HG03064 (cell line): ENCODE measurements around the gene C11orf68.
A peak's percentile ranks its signal among the peaks of the same experiment; 100 is the strongest.

Experiments
- ATAC-seq: cut with Tn5 transposase; IDR thresholded peaks from one replicate; pipeline ENCODE4 v1.9.1; 2021; ENCODE audit warnings: low read depth; ENCODE audit not compliant: unreplicated experiment

C11orf68 gene

GRCh38 chr11:65944767-65945166, 25.9 kb upstream of the C11orf68 start:
- no peak for ATAC-seq

- ATAC-seq: no peak
Measured at GRCh38 chr11:65944191-65944590, 25.3 kb upstream of the C11orf68 start.

GRCh38 chr11:65942531-65942930, 23.7 kb upstream of the C11orf68 start:
- no peak for ATAC-seq

- no peak for ATAC-seq
Measured at GRCh38 chr11:65941720-65942310, 23.0 kb upstream of the C11orf68 start.

- ATAC-seq: no peak
Measured at GRCh38 chr11:65937766-65938165, 18.9 kb upstream of the C11orf68 start.

- no peak for ATAC-seq
Measured at GRCh38 chr11:65934014-65934413, 15.2 kb upstream of the C11orf68 start.

DNA sequence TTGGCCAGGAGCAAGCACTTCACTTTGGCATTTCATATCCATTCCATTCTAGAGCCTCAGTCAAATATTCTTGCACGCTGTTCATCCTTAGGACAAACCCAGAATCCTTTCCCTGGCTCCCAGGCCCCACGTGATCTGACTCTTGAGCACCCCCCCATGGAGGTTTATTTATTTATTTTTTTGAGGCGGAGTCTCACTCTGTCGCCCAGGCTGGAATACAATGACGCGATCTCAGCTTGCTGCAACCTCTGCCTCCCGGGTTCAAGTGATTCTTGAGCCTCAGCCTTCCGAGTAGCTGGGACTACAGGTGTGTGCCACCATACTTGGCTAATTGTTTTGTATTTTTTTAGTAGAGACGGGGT, 13.7 kb upstream of the C11orf68 start:
- no peak for ATAC-seq

- no peak for ATAC-seq
Measured at GRCh38 chr11:65931773-65932557, 13.1 kb upstream of the C11orf68 start.

DNA sequence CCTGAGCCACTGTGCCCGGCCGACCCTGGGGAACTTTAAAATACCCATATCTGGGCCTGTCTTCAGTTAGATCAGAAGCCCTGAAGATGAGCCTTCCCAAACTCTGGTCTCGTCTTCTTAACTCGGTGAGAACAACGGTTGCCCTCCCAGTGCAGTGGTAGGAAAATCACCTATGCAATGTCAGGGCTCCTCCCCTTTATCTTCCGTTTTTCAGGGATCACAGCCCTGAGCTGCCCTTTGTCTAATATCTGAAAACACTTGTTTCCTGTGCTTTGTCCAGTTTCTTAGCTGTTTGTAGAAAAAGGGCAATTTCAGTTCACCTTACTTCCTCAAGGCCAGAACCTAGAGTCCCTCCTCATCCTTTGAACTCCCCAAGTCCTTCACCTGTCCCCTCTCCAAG, 9.8 kb upstream of the C11orf68 start:
- no peak for ATAC-seq

GRCh38 chr11:65927904-65928397, 9.1 kb upstream of the C11orf68 start:
- no peak for ATAC-seq

GRCh38 chr11:65925397-65925796, 6.5 kb upstream of the C11orf68 start:
- no peak for ATAC-seq

DNA sequence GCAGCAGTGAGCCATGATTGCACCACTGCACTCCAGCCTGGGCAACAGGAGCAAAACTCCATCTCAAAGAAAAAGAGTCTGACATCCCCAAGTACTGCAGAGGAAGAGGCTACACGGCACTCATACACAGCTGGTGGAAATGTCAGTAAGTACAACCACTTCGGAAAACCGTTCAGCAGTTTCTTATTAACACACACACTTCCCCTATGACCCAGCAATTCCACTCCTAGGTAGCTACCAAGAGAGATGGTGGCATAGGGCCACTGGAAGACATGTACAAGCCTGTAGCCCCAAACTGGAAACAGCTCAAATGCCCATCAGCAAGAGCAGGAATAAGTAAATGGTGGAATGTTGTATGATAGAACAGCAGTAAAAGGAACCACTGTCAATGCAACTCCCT, 3.7 kb upstream of the C11orf68 start:
- no peak for ATAC-seq

- no peak for ATAC-seq
Measured at GRCh38 chr11:65921876-65922275, 3.0 kb upstream of the C11orf68 start.

GRCh38 chr11:65921033-65921555, 2.2 kb upstream of the C11orf68 start:
- ATAC-seq: no peak

- ATAC-seq: no peak
Measured at GRCh38 chr11:65920372-65920802, 1.5 kb upstream of the C11orf68 start.

DNA sequence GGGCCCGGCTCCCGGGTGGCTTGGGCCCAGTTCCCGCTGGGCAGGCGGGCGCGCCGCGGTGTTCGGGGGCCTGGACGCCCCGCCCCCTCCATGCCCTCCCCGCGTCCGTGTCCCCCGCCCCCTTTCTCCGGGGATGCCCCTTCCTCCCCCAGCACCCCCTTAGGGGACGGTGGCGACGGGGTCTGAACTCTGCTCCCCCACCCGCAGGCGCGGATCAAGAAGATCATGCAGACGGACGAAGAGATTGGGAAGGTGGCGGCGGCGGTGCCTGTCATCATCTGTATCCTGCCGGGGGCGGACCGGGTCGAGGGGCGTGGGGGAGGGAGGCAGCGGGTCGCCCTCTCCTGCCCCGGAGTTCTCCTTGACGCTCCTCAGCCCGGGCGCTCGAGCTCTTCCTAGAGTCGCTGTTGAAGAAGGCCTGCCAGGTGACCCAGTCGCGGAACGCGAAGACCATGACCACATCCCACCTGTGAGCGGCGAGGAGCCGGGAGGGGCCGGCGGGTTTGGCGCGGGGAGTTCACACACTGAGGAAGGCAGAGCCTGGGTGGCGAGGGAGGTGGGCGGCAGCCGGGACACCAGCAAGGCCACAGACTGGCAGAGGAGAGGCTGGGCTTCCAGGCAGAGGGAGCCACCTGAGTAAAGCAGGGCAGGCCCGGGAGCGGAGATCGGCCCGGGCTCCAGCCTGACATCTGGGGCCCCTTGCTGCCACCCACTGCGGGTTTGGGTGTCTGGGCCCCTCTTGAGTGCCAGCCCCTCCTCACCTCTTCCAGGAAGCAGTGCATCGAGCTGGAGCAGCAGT, 910 bp upstream of the C11orf68 start:
- ATAC-seq: peak; percentile 28

- ATAC-seq: peak; percentile 61
Measured at GRCh38 chr11:65919141-65919572, 295 bp upstream of the C11orf68 start, which contains the start of gene DRAP1. Gene DRAP1, plus strand, starts transcription at chr11:65919426. Its CDS starts 76 bp downstream, at chr11:65919502.

- no peak for ATAC-seq
Measured at GRCh38 chr11:65917434-65918210, 1.2 kb downstream of the C11orf68 start.

DNA sequence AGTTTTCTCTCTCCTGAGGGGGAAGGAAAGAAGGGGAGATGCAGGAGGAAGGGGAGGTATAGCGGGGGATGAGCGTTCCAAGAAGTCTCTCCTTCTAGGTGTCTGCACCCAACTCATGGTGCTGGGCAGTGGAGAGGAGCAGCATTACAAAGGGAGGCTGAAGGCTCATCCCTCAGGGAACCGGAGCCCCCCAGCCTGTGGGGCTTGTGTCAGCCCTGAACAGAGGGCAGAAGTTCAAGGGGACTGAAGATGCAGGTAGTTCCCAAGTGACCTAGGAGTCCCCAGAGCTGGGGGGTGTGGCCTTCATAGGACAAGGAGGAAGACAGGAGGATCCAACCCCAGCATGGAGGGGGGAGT, 1.8 kb downstream of the C11orf68 start:
- no peak for ATAC-seq

DNA sequence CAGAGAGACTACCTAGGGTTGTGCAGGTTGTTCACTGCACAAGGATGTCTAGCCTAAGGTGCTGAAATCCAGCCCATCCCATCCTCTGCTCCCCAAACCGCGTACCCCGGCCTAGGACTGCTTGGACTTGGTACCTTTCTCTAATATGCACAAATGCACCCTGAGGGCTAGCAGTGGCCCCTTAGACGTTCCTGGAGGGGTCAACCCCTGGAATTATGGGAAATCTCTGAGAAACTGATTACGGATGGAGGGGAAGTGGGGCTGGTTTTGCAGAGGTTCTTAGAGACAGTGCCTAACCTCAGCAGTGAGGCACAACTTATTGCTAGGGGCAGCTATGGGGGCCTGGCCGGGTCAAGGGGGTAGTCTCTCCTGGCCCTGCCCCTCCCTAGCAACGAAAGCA, 2.5 kb downstream of the C11orf68 start:
- ATAC-seq: no peak
